DMS 273 (cell line): Measurements from ENCODE around the gene ATF2.
"Not testable (repeated sequence)": the region's sequence is repeated elsewhere in the genome, so short reads cannot be mapped to it uniquely, and the experiment has no call there.

Experiments used
- DNase-seq: peaks from one replicate; lab custom pipeline; 2025; ENCODE audit not compliant: unreplicated experiment; lab: John Stamatoyannopoulos, UW

ATF2 gene

DNA sequence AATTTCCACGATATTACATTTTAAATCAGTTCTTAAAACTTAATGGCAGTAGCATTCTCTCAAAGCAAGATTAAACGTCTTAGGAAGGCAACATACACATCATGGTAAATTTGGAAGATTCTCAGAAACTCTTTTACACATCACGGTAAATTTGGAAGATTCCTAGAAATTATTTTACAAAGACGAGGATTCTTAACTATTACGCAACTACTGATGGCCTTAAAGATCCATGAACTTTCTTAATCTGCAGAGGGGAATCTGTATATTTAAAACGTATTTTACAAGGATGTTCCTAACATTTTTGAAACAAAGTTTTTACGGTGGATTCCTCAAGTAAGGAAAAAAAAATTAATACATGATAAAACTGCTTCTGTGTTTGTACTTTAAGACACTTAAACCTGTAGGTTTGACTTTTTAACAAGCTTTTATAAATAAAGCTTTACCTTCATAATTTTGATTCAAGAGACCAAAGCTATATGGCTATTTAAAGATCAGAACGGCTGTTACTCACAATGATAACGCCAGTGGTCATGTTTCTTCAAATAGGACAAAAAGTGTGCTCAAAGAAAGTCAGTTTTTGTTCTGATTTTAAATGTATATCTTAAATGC lies 1.7 kb downstream of the ATF2 start:
- no peak for DNase-seq

DNA sequence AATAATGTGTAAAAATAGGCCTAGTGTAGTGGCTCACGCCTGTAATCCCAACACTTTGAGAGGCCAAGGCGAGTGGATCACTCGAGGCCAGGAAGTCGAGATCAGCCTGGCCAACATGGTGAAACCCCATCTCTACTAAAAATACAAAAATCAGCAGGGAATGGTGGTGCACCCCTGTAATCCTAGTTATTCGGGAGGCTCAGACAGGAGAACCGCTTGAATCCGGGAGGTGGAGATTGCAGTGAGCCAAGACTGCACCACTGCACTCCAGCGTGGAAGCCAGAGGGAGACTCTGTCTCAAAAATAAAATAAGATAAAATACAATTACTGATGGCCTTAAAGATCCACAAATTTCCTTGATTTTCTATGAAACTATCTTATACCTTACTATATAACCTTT lies 3.8 kb downstream of the ATF2 start:
- DNase-seq = no peak

DNA sequence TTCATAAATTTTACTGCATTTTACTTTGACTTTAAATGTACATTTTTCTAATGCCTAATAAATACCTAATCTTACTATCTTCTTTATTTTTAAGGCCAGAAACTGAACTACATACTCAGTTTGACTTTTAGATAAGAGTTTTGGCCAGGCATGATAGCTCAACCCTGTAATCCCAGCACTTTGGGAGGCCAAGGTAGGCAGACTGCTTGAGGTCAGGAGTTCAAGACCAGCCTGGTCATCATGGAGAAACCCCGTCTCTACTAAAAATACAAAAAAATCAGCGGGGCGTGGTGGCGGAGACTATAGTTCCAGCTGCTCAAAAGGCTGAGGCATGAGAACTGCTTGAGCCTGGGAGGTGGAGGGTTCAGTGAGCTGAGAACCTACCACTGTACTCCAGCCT lies 9.1 kb downstream of the ATF2 start:
- DNase-seq = no peak

DNA sequence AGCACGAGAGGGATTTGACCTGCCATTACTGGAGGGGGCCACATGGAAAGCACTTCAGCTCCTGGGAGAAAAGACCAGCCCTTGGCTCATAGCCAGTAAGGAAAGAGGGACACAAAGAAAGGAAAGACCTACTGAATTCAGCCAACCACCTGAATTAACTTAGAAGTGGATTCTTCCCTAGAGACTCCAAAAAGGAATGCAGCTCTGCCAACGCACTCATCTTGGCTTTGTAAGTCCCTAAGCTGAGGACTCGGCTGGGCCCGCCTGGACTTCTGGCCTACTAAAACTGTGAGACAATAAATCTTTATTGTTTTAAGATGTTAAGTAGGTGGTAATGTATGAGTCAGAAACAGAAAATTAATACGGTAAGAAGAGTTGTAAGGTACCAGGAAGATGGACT lies 11.5 kb downstream of the ATF2 start:
- no peak for DNase-seq

DNA sequence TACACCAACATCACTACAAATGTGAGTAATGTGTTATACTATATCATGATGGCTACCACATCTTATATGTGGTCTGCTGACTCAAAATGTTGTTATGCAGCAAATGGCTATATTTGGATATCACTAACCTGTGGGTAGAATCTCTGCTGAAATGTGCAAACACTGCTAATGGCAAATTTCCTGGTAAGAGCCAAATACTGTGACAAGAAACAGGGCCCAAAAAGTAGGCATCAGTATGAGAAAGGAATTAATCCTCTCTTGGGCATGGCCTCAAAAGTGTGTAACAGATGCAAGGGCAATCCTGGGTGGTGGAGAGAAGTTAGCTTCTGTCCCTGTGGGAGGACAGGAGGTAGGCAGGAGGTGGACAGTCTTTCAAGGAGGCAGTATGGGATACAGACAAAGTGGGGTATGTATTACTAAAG lies 13.3 kb downstream of the ATF2 start:
- no peak for DNase-seq

DNA sequence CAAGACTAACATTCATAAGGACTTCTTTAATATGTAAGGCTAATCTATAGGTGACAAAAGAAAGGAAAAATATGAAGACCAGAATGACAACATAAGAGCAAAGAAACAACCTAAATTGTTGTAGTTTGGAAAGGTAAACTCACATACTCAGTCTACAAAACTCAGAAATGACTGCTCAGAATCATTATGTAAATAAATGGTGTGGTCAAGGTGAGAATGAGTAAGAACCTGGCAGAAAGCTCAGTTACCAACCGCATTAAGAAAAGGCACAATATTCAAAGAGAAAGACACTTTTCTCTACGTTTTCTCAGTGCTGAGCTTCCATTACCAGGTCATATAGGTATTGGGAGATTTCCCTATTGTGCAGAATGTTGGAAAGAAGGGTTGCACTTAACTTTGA lies 15.8 kb downstream of the ATF2 start:
- DNase-seq = no peak

DNA sequence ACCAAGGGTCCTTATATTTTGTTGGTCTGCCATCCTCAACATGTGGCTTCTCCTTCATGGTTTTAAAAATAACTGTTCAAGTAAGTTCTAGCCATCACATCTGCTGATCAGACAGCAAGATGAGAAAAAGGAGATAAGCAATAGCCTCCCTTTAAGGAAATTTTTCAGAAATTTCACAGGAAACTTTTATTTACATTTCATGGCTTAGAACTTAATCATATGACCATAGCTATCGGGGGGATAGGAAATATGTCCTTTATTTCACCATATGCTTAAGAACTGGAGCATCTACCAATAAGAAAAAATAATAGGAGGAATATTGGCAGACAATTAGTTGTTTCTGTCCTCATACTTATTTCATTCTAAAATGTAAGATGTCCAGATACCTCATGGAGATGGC lies 16.2 kb downstream of the ATF2 start:
- no peak for DNase-seq

DNA sequence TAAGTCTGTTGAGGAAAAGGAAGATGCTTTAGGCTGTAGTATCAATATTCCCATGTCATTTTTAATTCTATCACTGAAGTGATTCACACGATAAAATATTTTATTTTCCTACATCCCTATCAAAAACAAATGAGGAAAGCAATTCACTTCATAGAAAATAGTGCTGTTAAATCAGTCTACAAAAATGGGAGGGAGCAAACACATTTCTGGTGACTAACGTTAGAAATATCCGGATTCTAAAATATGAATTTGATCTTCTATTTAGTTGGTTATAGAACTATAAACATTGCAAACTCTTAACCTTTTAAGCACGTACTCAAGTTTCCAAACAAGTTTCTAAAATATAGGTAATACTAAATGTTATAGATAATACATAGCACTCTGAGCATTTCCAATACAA lies 20.8 kb downstream of the ATF2 start:
- no peak for DNase-seq

DNA sequence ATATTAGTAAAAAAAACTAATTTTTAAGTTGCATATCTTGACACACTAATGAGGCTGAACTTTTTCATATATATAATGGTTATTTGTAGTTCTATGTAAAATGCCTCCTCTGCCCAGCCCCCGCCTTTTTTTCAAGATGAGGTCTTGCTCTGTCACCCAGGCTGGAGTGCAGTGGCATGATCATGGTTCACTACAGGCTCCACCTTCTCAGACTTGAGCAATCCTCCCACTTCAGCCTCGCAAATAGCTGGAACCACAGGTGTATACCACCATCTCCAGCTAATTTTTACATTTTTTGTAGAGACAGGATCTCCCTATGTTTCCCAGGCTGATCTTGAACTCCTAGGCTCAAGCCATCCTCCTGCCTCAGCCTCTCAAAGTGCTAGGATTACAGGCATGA lies 24.3 kb downstream of the ATF2 start:
- DNase-seq = no peak

DNA sequence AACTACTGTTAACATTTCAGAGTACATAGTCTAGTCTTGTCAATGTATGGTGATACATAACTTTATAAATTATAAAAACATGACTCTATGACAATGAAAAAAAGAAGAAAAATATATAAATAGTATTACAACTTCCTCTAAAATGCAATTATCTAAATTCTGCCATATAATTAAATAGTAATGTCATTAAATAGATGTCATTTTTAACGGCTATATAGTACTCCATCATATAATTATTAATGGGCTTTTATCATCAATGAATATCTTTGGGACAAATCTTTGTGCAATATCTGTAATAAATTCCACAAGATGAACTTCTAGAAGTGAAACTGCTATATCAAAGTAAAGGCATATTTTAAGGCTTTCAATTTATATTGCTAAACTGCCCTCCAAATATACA lies 24.8 kb downstream of the ATF2 start:
- no peak for DNase-seq

DNA sequence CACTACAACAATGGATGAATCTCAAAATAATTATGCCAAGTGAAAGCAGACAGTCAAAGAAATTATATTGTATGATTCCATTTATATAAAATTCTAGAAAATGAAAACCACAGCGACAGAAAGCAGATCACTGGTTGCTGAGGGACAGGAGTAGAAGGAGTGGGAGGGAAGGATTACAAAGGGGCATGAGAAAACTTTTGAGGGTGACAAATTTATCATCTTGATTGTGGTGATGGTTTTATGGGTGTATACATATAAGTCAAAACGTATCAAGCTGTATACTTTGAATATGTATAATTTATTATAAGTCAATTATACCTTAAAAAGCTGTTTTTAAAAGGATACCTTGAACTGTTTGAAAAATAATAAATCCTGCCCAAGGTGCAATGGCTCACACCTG lies 27.7 kb downstream of the ATF2 start:
- no peak for DNase-seq

DNA sequence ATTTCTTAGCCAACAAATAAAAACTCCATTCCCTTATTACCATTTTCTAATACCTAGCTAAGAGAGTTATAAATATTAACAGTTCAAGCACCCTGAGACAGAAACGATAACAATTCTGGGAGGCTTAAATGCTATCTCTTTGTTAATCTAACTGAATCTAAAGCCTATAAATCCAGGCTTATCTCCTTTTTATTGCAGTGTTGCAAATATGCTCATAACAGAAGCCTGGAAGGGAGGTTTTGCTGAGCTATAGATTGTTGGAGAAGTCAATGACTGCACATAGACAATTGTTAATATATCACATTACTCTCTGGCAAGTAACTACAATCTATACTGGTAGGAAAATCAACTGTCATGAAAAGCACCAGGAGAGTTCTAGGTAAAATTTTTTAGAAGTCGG lies 30.2 kb downstream of the ATF2 start:
- DNase-seq = no peak

DNA sequence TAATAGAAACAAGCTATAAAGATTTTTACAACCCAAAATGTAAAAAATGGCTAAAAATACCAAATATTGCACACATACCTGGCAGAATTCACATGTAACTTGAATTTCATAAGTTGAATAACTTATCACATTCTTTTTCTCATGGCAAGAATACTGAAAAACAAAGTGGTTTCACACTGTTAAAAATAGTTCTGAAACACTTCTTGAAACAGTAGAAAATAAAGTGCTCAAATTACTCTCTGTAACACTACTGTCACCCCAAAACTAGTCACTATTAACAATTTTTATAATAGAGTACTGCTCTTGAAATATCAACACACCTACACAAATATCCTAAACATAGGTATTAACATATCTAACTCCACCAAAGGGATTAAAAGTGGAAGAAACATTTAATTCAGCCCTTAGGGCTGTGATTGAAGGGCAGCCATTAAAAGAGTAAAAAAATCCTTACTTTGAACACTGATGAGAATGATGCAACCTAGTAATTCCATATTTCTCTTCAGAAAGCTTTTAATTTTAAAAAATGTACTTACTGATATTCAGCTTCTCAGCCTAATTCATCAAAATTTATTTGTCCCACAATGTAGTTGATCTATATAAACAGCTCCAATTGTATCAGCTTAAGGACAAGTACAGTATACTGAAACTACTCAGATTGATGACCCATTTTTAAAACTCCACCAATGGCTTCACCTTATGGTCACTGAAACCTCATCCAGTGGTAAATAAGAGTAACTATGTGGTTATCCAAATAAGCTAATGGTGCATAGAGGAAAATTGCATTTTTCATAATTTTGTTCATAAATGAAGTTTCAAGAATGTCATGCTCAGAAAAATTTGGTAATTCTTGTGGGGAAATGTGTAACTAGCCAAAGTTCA lies 31.4 kb downstream of the ATF2 start:
- DNase-seq = no peak

DNA sequence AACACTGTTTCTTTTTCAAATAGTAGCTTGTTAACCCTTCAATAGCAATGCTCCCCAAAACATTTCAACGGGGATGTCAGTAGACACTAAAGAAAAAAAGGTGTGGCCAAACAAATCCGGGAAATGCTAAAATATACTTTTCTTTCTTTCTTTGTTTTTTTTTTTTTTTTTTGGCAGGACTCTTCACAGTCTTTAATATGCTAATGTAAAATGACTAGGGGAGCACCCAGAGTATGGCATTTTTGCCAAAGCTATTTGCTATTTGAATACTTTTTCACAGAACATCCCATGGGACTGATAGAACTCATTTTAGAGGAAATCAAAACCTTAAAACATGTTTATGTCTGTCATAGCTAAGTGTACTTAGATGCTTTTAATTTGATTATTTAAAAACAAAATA lies 32.1 kb downstream of the ATF2 start:
- no peak for DNase-seq

DNA sequence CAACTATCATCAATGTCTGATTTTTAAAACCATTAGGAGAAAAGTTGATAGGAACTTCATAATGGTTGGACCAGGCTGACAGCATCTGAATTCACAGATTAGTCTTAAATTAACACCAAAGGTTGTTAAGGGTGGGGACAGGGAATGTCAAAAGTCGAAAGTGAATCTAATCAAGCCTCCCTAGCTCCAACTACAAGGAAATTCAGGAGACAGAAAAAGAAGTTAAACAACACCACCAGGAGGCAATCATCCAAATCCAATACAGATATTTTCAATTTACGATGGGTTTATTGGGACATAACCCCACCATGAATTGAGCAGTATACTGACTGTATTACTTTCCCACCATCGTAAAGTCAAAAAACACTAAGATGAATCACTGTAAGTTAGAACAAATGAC lies 32.8 kb downstream of the ATF2 start:
- no peak for DNase-seq

DNA sequence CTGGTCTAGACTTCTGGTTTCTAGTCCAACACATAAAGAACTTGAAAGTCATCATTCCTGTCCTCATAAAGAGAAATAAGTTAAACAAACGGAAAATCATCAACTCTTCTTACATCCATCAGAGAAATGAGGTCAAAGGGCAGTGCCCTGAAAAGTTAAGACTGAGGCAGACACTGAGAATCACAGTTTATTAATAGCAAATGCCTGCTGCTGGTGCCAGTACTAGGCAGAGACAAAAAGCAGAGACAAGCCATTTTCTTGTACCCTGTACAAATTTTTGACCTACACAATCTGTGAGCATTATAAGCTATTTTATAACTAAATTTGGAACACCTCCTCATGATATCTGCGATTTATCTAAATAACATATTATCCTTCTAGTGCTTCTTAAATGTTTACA lies 36.8 kb downstream of the ATF2 start:
- no peak for DNase-seq

DNA sequence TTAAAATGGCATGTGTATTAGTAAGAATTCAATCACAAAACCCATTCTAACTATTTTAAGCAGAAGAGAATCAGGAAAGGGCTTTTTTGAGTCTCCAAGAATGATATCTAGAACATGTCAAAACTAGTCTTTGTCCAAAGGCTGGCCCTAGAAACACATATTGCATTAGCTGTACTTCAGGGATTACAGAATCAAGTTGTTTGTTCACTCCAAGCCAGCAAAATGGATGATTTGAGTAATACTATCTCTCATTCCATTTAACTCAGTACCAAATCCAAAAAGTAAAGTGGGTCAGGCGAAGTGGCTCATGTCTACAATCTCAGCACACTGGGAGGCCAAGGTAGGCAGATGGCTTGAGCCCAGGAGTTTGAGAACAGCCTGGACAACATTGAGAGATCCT lies 41.3 kb downstream of the ATF2 start:
- no peak for DNase-seq

DNA sequence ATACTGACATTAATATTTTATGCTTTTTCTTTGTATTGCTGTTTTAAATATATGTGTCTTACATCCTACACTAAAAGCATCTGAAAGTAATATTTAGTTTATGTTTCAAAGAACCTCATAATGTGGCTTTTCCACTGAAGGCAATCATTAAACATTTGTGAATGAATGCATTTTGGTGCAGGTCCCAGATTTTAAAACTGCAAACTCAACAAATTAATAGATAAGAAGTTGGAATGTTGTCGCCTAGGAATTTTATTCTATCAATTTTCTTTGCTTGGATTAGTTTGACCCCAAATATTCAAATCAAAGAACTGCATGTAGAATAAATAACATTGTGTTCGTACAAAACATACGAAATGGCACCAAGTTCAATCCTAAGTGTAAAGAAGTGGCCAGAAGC lies 44.7 kb downstream of the ATF2 start:
- no peak for DNase-seq

DNA sequence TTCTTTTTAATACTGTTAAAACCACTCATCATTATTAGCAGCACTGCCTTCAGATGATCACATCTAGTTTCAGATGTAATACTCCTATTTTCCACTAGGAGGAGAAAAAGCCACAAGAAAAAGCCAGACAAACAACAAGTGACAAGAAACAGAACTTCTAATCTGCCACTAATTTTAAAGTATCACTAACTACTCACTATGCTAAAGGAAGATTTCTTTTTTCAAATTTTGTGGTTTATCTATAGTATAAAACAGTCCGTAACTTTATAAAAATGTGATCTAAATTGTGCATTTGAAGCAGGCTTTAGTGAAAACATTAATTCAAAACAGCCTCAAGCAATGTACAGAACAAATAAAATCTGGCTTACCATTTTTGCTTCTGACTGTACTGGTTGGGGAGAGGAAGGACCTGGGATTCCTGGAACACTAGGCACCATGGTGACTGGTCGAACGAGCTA lies 56.8 kb downstream of the ATF2 start:
- DNase-seq = peak; percentile 63

DNA sequence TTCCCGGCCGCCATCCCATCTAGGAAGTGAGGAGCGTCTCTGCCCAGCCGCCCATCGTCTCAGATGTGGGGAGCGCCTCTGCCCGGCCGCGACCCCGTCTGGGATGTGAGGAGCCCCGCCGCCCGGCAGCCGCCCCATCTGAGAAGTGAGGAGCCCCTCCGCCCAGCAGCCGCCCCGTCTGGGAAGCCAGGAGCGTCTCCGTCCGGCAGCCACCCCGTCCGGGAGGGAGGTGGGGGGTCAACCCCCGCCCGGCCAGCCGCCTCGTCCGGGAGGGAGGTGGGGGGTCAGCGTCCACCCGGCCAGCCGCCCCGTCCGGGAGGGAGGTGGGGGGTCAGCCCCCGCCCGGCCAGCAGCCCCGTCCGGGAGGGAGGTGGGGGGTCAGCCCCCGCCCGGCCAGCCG lies 59.9 kb downstream of the ATF2 start:
- DNase-seq = not testable (repeated sequence)

DNA sequence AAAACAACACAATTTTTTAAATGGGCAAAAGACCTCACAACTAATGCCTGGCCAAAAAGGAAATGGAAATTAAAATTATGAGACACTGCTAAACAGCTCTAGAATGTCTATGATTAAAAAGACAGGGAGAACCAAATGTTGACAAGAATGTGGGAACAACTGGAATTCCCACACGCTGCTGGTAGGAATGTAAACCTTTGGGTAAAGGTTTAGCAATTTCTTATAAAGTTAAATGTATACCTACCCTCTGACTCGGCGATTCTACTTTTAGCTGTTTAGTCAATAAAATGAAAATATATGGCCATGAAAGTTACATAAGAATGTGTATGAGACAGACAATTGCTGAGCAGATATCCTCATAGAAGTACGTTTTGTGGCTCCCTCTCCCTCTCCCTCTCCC lies 60.9 kb downstream of the ATF2 start:
- DNase-seq = no peak

DNA sequence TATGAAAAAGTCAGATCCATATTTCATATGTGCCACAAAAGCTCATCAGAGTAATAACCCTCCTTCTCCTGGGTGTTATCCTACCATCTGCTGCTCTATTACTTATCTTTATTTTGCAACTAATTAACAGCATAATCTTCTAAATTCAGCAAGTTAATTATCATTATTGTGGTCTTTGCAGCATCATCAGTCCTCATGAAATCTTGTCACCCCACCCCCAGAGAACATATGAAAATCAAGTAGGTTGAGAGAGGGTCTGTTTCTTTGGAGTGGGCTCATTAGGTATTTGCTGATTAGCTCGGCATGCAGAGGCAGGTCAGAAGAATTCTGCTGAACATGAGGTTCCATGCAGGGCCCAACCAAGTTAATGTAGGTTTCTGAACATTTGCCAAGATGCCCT lies 64.8 kb downstream of the ATF2 start:
- peak; percentile 64 for DNase-seq

DNA sequence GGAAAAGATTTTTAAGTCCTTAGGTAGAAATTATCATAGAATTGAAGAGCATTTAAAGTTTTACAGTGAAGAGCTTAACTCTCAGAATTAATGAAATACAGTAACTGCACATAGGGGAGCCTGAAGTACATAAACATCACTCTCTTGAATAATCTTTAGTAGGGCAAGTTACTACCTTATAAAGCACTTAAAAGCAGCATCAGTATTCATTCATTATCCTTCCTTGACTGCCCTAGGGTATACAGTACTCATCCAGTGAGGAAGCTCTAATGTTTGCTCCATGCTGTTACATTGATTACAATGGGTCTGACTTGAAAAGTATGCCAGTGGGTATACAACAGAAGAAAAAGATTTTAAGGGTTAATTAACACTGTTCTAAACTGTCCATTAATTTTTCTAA lies 66.5 kb downstream of the ATF2 start:
- DNase-seq = no peak
